HepG2 (cell line): Measurements from ENCODE around the gene RPS6KB1. TPM values are rescaled to one million over a fixed set of nuclear protein-coding genes. Genes with fewer than 3 reads are reported as not detected.

ENCODE experiments used
- ATAC-seq: fragments of 200-7000 bp; cut with Tn5 transposase; 3 replicates; pipeline ENCODE4 v1.9.1; 2020; ENCODE audit warnings: mild to moderate bottlenecking, moderate library complexity
- BruUV-seq: library from RNA; stranded (reverse); fragments of 400-500 nt; replicated peaks from 2 replicates; lab custom pipeline; 2021; lab: Mats Ljungman, UMichigan
- CTCF ChIA-PET: fragments of 300-600 bp; formaldehyde crosslinking; extraction: SDS; loops from one replicate; lab custom pipeline; 2021; ENCODE audit warnings: low total read pairs, inconsistent platforms, low intra/inter-chr PET ratio; lab: Yijun Ruan, JAX
- POLR2A ChIA-PET: fragments of 350-600 bp; sonication (Branson Sonifier 250); formaldehyde crosslinking; loops from one replicate; lab custom pipeline; 2020; ENCODE audit warnings: antibody characterized with exemption, inconsistent platforms; lab: Yijun Ruan, JAX
- DNase-seq: peaks from one replicate; pipeline ENCODE4 v3.0.0-alpha.2; 2015; ENCODE audit warnings: low spot score
- FAIRE-seq: peaks from 3 replicates; lab custom pipeline; 2011; peaks lifted over from hg19 to GRCh38; lab: Jason Lieb, UNC
- H2AFZ ChIP-seq: one replicate; pipeline ENCODE4 v1.6.1; 2011; ENCODE audit warnings: low read length, inconsistent platforms
- H3K27ac ChIP-seq: fragments of 300-600 bp; 3 replicates; pipeline ENCODE4 v1.8.0; 2011; ENCODE audit warnings: mixed run types, mild to moderate bottlenecking, mixed read lengths, low read length, inconsistent platforms; ENCODE audit not compliant: insufficient read depth; ENCODE audit errors: extremely low read length
- H3K27me3 ChIP-seq, 2 experiments: fragments of 200-600 bp in 1 of 2; 2 replicates in 1 of 2; 3 replicates in 1 of 2; pipeline versions ENCODE4 v1.6.0 to v1.8.0; 2011; ENCODE audit warnings: low read length in 2 of 2, mild to moderate bottlenecking in 2 of 2, moderate library complexity in 2 of 2, inconsistent platforms in 1 of 2; ENCODE audit not compliant: insufficient read depth in 2 of 2, control insufficient read depth in 1 of 2
- H3K36me3 ChIP-seq, 2 experiments: fragments of 200-600 bp in 1 of 2; replicated peaks in 1 of 2; 2 replicates in 1 of 2; 3 replicates in 1 of 2; pipeline versions ENCODE4 v1.5.1 to v1.8.0; 2011; ENCODE audit warnings: low read length in 2 of 2, inconsistent platforms in 1 of 2; ENCODE audit not compliant: insufficient read depth in 2 of 2, control insufficient read depth in 1 of 2
- H3K4me1 ChIP-seq: 2 replicates; pipeline ENCODE4 v1.5.1; 2012; ENCODE audit warnings: low read length, inconsistent platforms; ENCODE audit not compliant: insufficient read depth
- H3K4me2 ChIP-seq: 2 replicates; pipeline ENCODE4 v1.6.0; 2011; ENCODE audit warnings: low read depth, low read length, inconsistent platforms
- H3K4me3 ChIP-seq, 3 experiments: fragments of 200-600 bp in 1 of 3; sonication (generic), shearing (Covaris generic) in 1 of 3; replicated peaks in 1 of 3; 2 replicates each; pipeline ENCODE4 v1.5.1; 2011 to 2016; ENCODE audit warnings: low read length in 3 of 3, inconsistent platforms in 2 of 3, low read depth in 2 of 3, mild to moderate bottlenecking in 2 of 3, control low read depth in 1 of 3, mixed read lengths in 1 of 3; ENCODE audit not compliant: insufficient read depth in 1 of 3
- H3K79me2 ChIP-seq: one replicate; pipeline ENCODE4 v1.6.1; 2011; ENCODE audit warnings: low read length, inconsistent platforms; ENCODE audit not compliant: insufficient read depth
- H3K9ac ChIP-seq: 2 replicates; pipeline ENCODE4 v1.6.0; 2011; ENCODE audit warnings: mild to moderate bottlenecking, low read depth, low read length, inconsistent platforms; ENCODE audit not compliant: insufficient read depth
- H3K9me3 ChIP-seq: 2 replicates; pipeline ENCODE4 v1.5.1; 2012; ENCODE audit warnings: mild to moderate bottlenecking, low read length
- H4K20me1 ChIP-seq: 2 replicates; pipeline ENCODE4 v1.6.0; 2011; ENCODE audit warnings: inconsistent platforms, mild to moderate bottlenecking, low read length, moderate library complexity; ENCODE audit not compliant: insufficient read depth
- GPN1 ChIP-seq: sonication (generic); formaldehyde crosslinking; IDR thresholded peaks from 2 replicates; pipeline ENCODE4 v1.5.1; 2020; ENCODE audit warnings: missing genetic modification reagents, borderline replicate concordance
- GRHL1 ChIP-seq: sonication (generic); formaldehyde crosslinking; conservative IDR thresholded peaks from 2 replicates; pipeline ENCODE4 v1.8.0; 2022; ENCODE audit warnings: missing genetic modification reagents
- HOXA9 ChIP-seq: sonication (generic); formaldehyde crosslinking; IDR thresholded peaks from 2 replicates; pipeline ENCODE4 v1.8.1; 2022; ENCODE audit warnings: missing genetic modification reagents, mild to moderate bottlenecking, moderate library complexity, borderline replicate concordance
- REXO4 ChIP-seq: sonication (generic); formaldehyde crosslinking; IDR thresholded peaks from 2 replicates; pipeline ENCODE4 v1.8.0; 2022; ENCODE audit warnings: missing genetic modification reagents, mild to moderate bottlenecking, borderline replicate concordance
- TBX3 ChIP-seq: fragments of 450-650 bp; IDR thresholded peaks from 2 replicates; pipeline ENCODE4 v1.6.1; 2017; ENCODE audit warnings: antibody characterized with exemption, mild to moderate bottlenecking, inconsistent platforms, borderline replicate concordance
- ZNF264 ChIP-seq: sonication (generic); formaldehyde crosslinking; IDR thresholded peaks from 2 replicates; pipeline ENCODE4 v1.4.0; 2020; ENCODE audit warnings: missing genetic modification reagents
- ZNF430 ChIP-seq: sonication (generic); formaldehyde crosslinking; IDR thresholded peaks from 2 replicates; pipeline ENCODE4 v1.9.0; 2021; ENCODE audit warnings: mild to moderate bottlenecking, missing genetic modification reagents
- ZNF609 ChIP-seq: sonication (generic); formaldehyde crosslinking; IDR thresholded peaks from 2 replicates; pipeline ENCODE4 v1.4.0; 2020; ENCODE audit warnings: mild to moderate bottlenecking, missing genetic modification reagents, borderline replicate concordance
- ZNF790 ChIP-seq: sonication (generic); formaldehyde crosslinking; IDR thresholded peaks from 2 replicates; pipeline ENCODE4 v1.8.0; 2022; ENCODE audit warnings: missing genetic modification reagents, mild to moderate bottlenecking, borderline replicate concordance
- ZSCAN21 ChIP-seq: sonication (generic); formaldehyde crosslinking; IDR thresholded peaks from 2 replicates; pipeline ENCODE4 v1.8.0; 2022; ENCODE audit warnings: mild to moderate bottlenecking, missing genetic modification reagents, moderate library complexity, borderline replicate concordance
- WGBS: methylation state at CpG from one replicate; pipeline ENCODE4 v1.1.6; 2017; ENCODE audit warnings: low lambda C conversion rate; 5-methylcytosine and 5-hydroxymethylcytosine counted together
- in situ Hi-C: cut with HindIII; loops from 2 replicates; pipeline ENCODE4 v1.10.0; 2017; ENCODE audit warnings: low pct_unique_long_range_greater_than_20kb; ENCODE audit not compliant: extremely low pct_ligation_motif_present
- intact Hi-C: fragments of 100-400 bp; cut with micrococcal nuclease; formaldehyde crosslinking; loops from one replicate; pipeline ENCODE4 v1.10.0; 2022; ENCODE audit not compliant: unreplicated experiment
- polyA plus RNA-seq, 8 experiments: library from polyadenylated mRNA; depleted of rRNA in 3 of 8; stranded (reverse) in 7 of 8; unstranded in 1 of 8; fragments of >200 nt; fragmentation: Illumina TruSeq in 4 of 8; extraction: Trizol in 4 of 8; gene quantifications; 2 replicates each; pipeline versions ENCODE4 v1.2.1 to v1.2.3, GENCODE V29; 2011 to 2016; ENCODE audit warnings: low read depth in 4 of 8, missing spikeins in 1 of 8, mixed read lengths in 1 of 8; ENCODE audit not compliant: insufficient read depth in 1 of 8
- total RNA-seq, 5 experiments: library from RNA; depleted of rRNA; stranded (reverse); fragments of >200 nt; fragmentation: Illumina TruSeq; extraction: Trizol; gene quantifications; 2 replicates each; pipeline ENCODE4 v1.2.3, GENCODE V29; 2016; ENCODE audit warnings: low read depth in 1 of 5
- TF ChIP-seq, protein P1 (sequence below): sonication (generic); formaldehyde crosslinking; IDR thresholded peaks from 2 replicates; pipeline ENCODE4 v1.4.0; 2020; ENCODE audit warnings: missing genetic modification reagents; ENCODE audit errors: not compliant biosample characterization
- TF ChIP-seq, protein P2 (sequence below): IDR thresholded peaks from 2 replicates; pipeline ENCODE4 v1.6.1; 2016

RPS6KB1 gene
- total and polyA plus RNA-seq, 2 of the 13 experiments (the other 11 are each of a cell fraction or from before 2014, with no cell fraction given): 16.5 to 42.2 TPM

DNA sequence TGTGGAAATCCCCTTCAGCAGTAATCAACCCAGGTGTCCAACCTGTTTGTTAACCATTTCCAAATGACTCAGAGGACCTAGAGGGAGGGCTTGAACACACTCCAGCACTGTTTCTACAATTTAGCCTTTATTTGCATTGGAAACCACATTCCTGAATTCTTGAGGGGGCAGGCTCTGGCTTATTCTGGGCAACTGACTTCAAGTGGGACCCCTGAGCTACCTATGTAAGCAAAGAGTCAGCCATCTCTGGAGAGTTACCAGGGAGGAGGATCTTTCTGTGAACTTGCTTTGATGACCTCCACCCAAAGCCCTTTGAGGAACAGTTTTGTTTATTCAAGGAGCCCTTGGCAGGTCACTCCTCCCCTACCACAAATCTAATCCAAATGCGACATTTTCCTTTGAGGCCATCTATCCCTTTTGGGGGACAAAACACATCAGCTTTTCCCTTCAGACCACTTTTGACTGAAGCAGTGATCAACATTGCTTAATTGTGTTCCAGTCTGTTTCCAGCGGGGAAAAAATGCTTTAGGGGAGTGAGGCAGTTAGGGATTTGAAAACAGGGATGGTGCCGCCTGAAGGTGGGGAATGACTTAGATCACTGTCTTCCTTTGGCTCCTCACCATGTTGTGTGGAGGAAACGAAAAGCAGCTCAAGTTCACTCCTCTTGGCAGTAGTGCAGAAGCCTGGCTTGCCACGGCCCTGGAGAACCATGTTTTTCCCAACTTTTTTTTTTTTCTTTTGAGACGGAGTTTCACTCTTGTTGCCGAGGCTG, 46.3 kb upstream of the RPS6KB1 start:
- CTCF ChIA-PET: no interaction called here
- Histone ChIP-seq H4K20me1 (peaks cover 4% of the 10 kb centered on the region; the same call in 1 of the 2 replicates), H3K9ac (peak overlapping the region; percentile 78), H3K4me2 (peak overlapping the region; percentile 80), H3K4me3 (peak overlapping the region; percentile 13 to 54 (median 20)), H3K9me3 (no peaks in the 10 kb centered on the region), H3K79me2 (peaks cover 2% of the 10 kb centered on the region), H3K27me3 (no peaks in the 10 kb centered on the region), H3K36me3 (no peaks in the 10 kb centered on the region), H2AFZ (no peak overlapping the region), H3K27ac (peak overlapping the region; percentile 98), H3K4me1 (peaks cover 94% of the 10 kb centered on the region)
- ATAC-seq: peak; percentile 45
- BruUV-seq: no TSS peak
- POLR2A ChIA-PET: interaction anchor here (0.9 to 20.0 kb wide), 16 partner anchors 9 to 139 kb away, joined by 3 to 501 read pairs (median 6); partner anchors contain the start of genes PTRH2, RPS6KB1, TUBD1 and VMP1
- in situ Hi-C loops (no loop called here), intact Hi-C loops (loop anchor here (5.0 kb wide), 1 partner anchor 46 kb away; the partner anchor contains the start of genes RPS6KB1 and TUBD1)
- WGBS: 2% methylated on average over 7 of the region's 7 CpGs
- DNase-seq: peak; percentile 99
- peak; percentile 77 for FAIRE-seq
- TF ChIP-seq ZNF609: peak; percentile 78
- TF ChIP-seq REXO4 (CRISPR knock-in tag): no peak
- no peak for TF ChIP-seq GPN1 (CRISPR knock-in tag)
- peak; percentile 63; the same call in 1 of the 2 replicates for TF ChIP-seq TBX3
- TF ChIP-seq GRHL1: no peak
- TF ChIP-seq, protein P1, sequence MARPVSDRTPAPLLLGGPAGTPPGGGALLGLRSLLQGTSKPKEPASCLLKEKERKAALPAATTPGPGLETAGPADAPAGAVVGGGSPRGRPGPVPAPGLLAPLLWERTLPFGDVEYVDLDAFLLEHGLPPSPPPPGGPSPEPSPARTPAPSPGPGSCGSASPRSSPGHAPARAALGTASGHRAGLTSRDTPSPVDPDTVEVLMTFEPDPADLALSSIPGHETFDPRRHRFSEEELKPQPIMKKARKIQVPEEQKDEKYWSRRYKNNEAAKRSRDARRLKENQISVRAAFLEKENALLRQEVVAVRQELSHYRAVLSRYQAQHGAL (CRISPR knock-in tag): no peak
- TF ChIP-seq ZSCAN21 (CRISPR knock-in tag): no peak
- TF ChIP-seq ZNF430 (CRISPR knock-in tag): no peak
- TF ChIP-seq ZNF790: no peak
- TF ChIP-seq, protein P2, sequence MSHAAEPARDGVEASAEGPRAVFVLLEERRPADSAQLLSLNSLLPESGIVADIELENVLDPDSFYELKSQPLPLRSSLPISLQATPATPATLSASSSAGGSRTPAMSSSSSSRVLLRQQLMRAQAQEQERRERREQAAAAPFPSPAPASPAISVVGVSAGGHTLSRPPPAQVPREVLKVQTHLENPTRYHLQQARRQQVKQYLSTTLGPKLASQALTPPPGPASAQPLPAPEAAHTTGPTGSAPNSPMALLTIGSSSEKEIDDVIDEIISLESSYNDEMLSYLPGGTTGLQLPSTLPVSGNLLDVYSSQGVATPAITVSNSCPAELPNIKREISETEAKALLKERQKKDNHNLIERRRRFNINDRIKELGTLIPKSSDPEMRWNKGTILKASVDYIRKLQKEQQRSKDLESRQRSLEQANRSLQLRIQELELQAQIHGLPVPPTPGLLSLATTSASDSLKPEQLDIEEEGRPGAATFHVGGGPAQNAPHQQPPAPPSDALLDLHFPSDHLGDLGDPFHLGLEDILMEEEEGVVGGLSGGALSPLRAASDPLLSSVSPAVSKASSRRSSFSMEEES (CRISPR knock-in tag): peak; percentile 14
- peak; percentile 69 for TF ChIP-seq ZNF264 (CRISPR knock-in tag)
- TF ChIP-seq HOXA9: no peak
